GM19193 (cell line): Measurements from ENCODE around the gene MOSMO.

Source experiments
- POLR2A ChIP-seq: IDR thresholded peaks from 4 replicates; pipeline ENCODE4 v1.6.1; 2011; ENCODE audit not compliant: insufficient read depth, insufficient read length; ENCODE audit errors: extremely low read depth

Gene MOSMO

GRCh38 chr16:22007509-22008214, at the start of gene MOSMO:
Gene MOSMO, plus strand, starts transcription at chr16:22008111. Its CDS starts 191 bp downstream, at chr16:22008302.
- TF ChIP-seq POLR2A = peak; percentile 76

- TF ChIP-seq POLR2A = no peak
These were observed 48.9 kb upstream of the MOSMO start for GRCh38 chr16:21959050-21959449.

GRCh38 chr16:21962475-21962874, 45.4 kb upstream of the MOSMO start:
- no peak for TF ChIP-seq POLR2A

DNA sequence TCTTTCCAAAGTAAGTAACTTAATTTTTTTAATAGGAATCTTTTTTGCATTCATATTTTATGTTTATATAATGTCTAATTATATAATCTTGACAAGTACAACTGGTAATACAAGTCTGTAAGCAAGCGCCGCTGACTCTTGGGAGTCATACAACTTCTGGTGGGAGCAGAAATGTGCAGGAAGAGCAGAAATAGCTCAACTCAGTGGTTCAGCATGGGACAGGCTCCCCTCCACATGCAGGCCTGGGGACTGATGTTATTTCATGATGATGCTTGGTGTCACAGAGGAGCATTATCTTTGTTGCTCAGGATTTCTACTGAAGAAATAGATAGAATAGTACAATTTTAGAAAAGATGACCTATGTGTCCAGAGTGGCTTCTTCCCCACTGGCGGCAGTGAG, 44.0 kb upstream of the MOSMO start:
- TF ChIP-seq POLR2A = no peak

DNA sequence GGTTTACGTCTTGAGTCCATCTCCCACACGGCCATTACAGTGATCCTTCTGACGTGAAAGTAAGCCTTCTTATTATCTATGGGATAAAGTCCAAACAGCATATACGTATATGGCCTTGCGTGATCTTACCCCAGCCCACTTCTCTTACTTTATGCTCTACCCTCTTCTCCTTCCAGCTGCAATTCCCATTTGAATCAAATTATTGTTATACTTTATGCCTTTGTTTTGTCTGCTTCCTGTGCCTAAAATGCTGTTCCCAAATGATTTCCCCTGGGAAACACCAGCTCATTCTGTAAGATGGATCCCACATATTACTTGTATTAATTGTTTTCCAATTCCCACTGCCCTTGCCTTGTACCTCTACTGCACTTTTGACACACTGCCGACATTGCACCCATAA, 43.6 kb upstream of the MOSMO start:
- TF ChIP-seq POLR2A = no peak

DNA sequence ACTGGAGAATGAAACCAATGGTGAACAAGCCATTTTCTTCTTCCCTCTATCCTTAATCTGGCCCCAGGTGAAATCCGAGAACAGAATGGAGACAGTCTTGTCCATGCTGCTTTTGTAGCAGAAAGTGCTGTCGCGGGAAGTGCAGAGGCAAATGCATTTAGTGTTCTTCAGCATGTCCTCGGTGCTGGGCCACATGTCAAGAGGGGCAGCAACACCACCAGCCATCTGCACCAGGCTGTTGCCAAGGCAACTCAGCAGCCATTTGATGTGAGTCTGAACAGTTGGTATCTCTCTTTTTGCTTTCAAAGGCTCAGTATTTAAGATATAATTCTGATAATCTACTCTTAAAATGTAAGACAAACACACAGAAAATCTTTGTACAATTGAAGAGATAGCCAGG, 36.1 kb upstream of the MOSMO start:
- no peak for TF ChIP-seq POLR2A

DNA sequence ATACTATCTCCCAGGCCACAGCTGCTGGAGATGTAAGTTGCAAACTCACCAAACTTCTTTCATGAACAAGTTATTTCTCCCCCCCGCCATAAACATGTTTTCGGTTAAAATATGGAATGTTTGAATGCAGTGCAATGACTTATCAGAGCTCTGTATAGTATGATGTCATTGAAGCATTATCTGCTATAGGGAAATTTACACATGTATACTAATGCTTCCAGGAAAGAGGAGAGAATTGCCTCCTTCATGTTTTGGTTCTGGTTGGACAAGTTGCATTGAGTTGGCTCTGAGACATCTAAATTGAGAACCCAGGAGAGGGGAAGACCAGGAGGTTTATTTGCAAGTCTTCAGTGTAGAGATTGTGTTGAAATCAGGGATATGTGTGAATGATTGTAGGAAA, 34.0 kb upstream of the MOSMO start:
- no peak for TF ChIP-seq POLR2A

DNA sequence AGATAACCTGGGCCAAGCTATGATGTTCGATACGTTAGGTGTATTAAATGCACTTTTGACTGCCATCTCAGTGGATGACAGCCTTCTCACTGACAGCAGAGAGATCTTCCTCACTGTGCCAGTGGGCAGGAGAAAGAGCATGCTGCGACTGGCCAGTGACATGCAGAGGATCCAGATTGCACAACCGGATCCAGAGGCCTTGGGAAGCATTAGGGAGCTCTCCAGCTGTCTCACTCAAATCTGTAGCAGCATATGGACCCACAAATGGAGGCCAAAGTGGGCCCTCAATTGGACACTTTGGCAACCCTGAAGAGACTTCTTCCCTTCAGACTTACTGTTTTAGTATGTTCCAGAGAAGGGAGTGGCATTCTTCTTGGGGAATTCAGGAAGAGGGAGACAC, 27.9 kb upstream of the MOSMO start:
- no peak for TF ChIP-seq POLR2A

DNA sequence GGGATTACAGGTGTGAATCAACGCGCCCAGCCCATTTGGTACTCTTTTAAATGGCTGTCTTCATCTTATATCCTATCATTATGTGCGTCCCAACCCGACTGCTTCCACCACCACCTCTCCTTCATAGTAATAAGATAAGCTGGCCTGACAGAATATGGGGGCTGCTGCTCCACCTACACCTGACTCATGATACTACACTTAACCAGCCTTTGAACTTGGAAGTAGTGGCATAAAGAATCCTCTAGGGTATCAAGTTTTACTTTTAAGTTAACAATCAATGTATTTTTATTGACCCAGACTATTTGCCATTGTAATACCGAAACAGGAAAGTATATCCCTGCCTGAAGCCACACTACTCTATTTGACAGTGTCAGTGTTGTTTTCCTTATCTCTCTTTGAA, 25.8 kb upstream of the MOSMO start:
- TF ChIP-seq POLR2A = no peak

- TF ChIP-seq POLR2A = no peak
These were observed 23.8 kb upstream of the MOSMO start for GRCh38 chr16:21984062-21984461.

- TF ChIP-seq POLR2A = no peak
These were observed 22.4 kb upstream of the MOSMO start for GRCh38 chr16:21985524-21985923.

DNA sequence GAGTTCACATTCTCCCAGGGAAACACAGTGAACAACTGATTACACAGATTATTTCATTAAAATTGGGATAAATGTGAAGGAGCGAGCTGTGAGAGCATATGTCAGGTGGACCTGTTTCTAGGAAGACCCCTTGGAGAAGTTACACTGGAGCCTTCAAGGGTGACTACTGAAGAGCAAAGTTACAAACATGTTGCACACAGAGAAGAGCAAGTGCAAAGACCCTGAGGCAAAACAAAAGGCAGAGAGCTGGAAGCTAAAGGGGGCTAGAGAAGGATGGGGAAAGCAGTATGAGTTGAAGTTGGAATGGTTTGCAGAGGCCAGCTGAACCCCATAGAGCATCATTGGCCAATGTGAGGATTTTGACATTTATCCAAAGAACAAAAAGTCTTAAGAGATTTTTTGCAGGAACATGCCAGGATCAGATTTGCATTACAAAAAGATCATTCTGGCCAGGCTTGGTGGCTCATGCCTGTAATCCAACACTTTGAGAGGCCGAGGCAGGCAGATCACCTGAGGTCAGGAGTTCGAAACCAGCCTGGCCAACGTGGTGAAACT, 21.1 kb upstream of the MOSMO start:
- TF ChIP-seq POLR2A = no peak

DNA sequence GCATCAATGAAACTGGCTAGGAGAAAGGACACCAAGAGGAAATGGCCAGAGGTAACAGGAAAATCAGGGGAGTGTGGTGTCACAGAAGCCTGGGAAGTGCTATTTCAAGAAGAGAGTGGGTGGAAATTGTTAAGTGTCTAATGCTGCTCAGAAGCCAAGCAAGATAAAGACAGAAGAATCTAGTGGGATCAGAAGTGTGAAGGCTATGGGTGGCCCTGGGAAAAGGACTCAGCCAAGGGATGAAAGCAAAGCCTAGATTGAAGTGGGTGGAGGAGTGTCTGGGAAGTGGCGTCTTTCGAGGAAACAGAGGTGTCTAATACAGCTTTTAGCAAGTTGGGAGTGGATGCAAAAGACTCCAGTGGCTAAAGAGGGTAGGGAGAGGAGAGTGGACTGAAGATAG, 20.4 kb upstream of the MOSMO start:
- TF ChIP-seq POLR2A = no peak

GRCh38 chr16:21989133-21989532, 18.8 kb upstream of the MOSMO start:
- no peak for TF ChIP-seq POLR2A

GRCh38 chr16:21989751-21990150, 18.2 kb upstream of the MOSMO start:
- TF ChIP-seq POLR2A = no peak

DNA sequence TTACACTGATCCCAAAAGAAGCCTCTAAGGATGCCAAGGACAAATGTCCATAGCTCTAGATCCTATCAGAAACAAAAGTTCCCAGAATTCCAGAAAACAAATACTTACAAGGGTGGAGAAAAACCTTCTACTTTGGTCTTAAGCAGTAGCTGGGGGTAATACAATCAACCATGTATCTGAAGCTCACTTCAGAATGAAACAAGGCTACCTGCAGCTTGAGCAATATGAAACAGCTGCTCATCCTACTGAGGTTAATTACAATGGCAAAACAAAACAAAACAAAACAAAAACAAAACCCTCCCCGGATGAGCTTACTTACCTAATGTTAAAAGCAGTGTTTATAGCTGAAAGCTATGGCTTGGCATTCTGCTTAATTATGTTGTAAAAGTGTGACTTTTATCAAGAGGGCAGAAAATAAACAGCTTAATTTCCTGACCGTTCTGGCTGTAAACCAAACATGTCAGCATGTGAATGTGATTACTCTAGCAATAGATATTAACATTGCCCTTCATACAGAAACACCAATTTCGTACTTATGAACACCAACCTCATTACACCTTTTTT, 17.4 kb upstream of the MOSMO start:
- TF ChIP-seq POLR2A = no peak
